Thoracic aorta (tissue), 2 donors: ENCODE data around the gene SGSM2. TPM values are rescaled to one million over a fixed set of nuclear protein-coding genes. Genes with fewer than 3 reads are reported as not detected.
A peak's percentile ranks its signal among the peaks of the same experiment; 100 is the strongest.
"Not testable (repeated sequence)": the region's sequence is repeated elsewhere in the genome, so short reads cannot be mapped to it uniquely, and the experiment has no call there.

Experiments used
- ATAC-seq: fragments of 150-250 bp; one replicate; pipeline ENCODE4 v1.8.0; 2017; ENCODE audit warnings: low read depth; ENCODE audit not compliant: insufficient number of reproducible peaks, low FRiP score
- DNase-seq: peaks from one replicate; pipeline ENCODE4 v3.0.0-alpha.2; 2020; ENCODE audit warnings: low spot score
- H3K27ac ChIP-seq, 2 donors: fragments of 200-600 bp; sonication (generic); 1 replicate in 1 of 2; 2 replicates in 1 of 2; pipeline ENCODE4 v1.5.1; 2016; ENCODE audit warnings: mild to moderate bottlenecking in 2 of 2, moderate library complexity in 2 of 2
- H3K27me3 ChIP-seq: fragments of 200-600 bp; sonication (generic); replicated peaks from 2 replicates; pipeline ENCODE4 v1.6.0; 2016; ENCODE audit warnings: mild to moderate bottlenecking; ENCODE audit not compliant: insufficient read depth
- H3K36me3 ChIP-seq: fragments of 200-600 bp; sonication (generic); one replicate; pipeline ENCODE4 v1.5.1; 2016
- H3K4me1 ChIP-seq, 2 donors: fragments of 200-600 bp; sonication (generic); 1 replicate in 1 of 2; 2 replicates in 1 of 2; pipeline versions ENCODE4 v1.5.1 to v1.6.0; 2016; ENCODE audit warnings: low read depth in 2 of 2, mild to moderate bottlenecking in 1 of 2; ENCODE audit not compliant: control insufficient read depth in 1 of 2
- H3K4me3 ChIP-seq: fragments of 200-600 bp; sonication (generic); 2 replicates; pipeline ENCODE4 v1.5.1; 2016; ENCODE audit warnings: mild to moderate bottlenecking
- H3K9me3 ChIP-seq: fragments of 200-600 bp; sonication (generic); 2 replicates; pipeline ENCODE4 v1.5.1; 2016
- total RNA-seq, 2 donors: library from RNA; depleted of rRNA; stranded (reverse); fragments of >200 nt; gene quantifications; one replicate each; pipeline versions ENCODE4 v1.1.0 to v1.2.3, GENCODE V29; 2016
- TF ChIP-seq, protein P1 (sequence below): fragments of 200-600 bp; sonication (generic); IDR thresholded peaks from one replicate; pipeline ENCODE4 v1.5.1; 2019; ENCODE audit warnings: antibody characterized with exemption

SGSM2 gene
- total RNA-seq, 2 donors from 2014 or later, result 58.1 to 70.3 TPM

- H3K36me3 ChIP-seq, result peaks cover 2% of the 10 kb centered on the region
- no peaks in the 10 kb centered on the region for H3K27me3 ChIP-seq
- TF ChIP-seq, protein P1, sequence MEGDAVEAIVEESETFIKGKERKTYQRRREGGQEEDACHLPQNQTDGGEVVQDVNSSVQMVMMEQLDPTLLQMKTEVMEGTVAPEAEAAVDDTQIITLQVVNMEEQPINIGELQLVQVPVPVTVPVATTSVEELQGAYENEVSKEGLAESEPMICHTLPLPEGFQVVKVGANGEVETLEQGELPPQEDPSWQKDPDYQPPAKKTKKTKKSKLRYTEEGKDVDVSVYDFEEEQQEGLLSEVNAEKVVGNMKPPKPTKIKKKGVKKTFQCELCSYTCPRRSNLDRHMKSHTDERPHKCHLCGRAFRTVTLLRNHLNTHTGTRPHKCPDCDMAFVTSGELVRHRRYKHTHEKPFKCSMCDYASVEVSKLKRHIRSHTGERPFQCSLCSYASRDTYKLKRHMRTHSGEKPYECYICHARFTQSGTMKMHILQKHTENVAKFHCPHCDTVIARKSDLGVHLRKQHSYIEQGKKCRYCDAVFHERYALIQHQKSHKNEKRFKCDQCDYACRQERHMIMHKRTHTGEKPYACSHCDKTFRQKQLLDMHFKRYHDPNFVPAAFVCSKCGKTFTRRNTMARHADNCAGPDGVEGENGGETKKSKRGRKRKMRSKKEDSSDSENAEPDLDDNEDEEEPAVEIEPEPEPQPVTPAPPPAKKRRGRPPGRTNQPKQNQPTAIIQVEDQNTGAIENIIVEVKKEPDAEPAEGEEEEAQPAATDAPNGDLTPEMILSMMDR, result no peak
- no peak overlapping the region for H3K27ac ChIP-seq
- DNase-seq (no peak), ATAC-seq (no peak)
- no peaks in the 10 kb centered on the region for H3K9me3 ChIP-seq
- H3K4me1 ChIP-seq, result peaks cover 15 to 38% of the 10 kb centered on the region in 2 donors
- no peak overlapping the region for H3K4me3 ChIP-seq
Observed at GRCh38 chr17:2304931-2305330, 32.4 kb upstream of the SGSM2 start.

GRCh38 chr17:2309338-2310154 is 27.8 kb upstream of the SGSM2 start:
- TF ChIP-seq, protein P1, result no peak
- Histone ChIP-seq H3K4me3 (no peak overlapping the region), H3K9me3 (no peaks in the 10 kb centered on the region), H3K27me3 (no peaks in the 10 kb centered on the region), H3K27ac (peak overlapping the region; percentile 47 to 55), H3K36me3 (no peaks in the 10 kb centered on the region), H3K4me1 (peaks cover 11 to 37% of the 10 kb centered on the region in 2 donors)
- ATAC-seq, result no peak
- DNase-seq, result no peak

DNA sequence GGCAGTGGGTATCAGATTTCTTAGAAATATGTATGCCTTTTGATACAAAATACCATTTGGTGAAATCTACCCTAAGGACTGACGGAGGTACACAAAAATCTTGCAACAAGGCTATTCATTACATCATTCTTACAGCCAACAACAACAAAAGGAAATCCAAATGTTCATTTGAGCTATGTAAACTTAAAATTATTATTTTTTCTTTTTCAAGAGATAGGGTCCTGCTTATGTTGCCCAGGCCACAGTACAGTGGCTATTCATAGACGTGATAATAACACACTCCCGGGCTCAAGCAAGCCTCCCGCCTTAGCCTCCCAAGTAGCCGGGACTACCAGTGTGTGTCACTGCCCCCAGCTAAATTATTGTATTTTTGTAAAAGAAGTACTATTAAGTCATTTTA is 24.6 kb upstream of the SGSM2 start:
- ATAC-seq, result peak; percentile 71
- H3K27ac ChIP-seq, result peak overlapping the region; percentile 69 to 70

GRCh38 chr17:2316916-2317205 is 20.4 kb upstream of the SGSM2 start:
- ATAC-seq, H3K4me3 ChIP-seq, H3K36me3 ChIP-seq, H3K27ac ChIP-seq, H3K27me3 ChIP-seq, H3K9me3 ChIP-seq, DNase-seq: not testable (repeated sequence)
- H3K4me1 ChIP-seq, result peaks cover 3 to 16% of the 10 kb centered on the region in 2 donors

More for the DNA sequence above, 24.6 kb upstream of the SGSM2 start:
- Histone ChIP-seq H3K4me3 (no peak overlapping the region), H3K4me1 (peaks cover 11 to 34% of the 10 kb centered on the region in 2 donors), H3K9me3 (no peaks in the 10 kb centered on the region), H3K36me3 (no peaks in the 10 kb centered on the region), H3K27me3 (no peaks in the 10 kb centered on the region)
- no peak for DNase-seq
- TF ChIP-seq, protein P1, result no peak

- no peak for DNase-seq
- H3K27ac ChIP-seq, result no peak overlapping the region
- no peak overlapping the region for H3K4me3 ChIP-seq
- TF ChIP-seq, protein P1, result no peak
- no peak for ATAC-seq
- H3K4me1 ChIP-seq, result peaks cover 0 to 8% of the 10 kb centered on the region in 2 donors
- H3K9me3 ChIP-seq, result no peaks in the 10 kb centered on the region
- no peaks in the 10 kb centered on the region for H3K27me3 ChIP-seq
- H3K36me3 ChIP-seq, result peaks cover 7% of the 10 kb centered on the region
Observed at GRCh38 chr17:2317796-2318195, 19.5 kb upstream of the SGSM2 start.
